ENCODE data around the gene MAN2B2.
"Not testable (repeated sequence)": the region's sequence is repeated elsewhere in the genome, so short reads cannot be mapped to it uniquely, and the experiment has no call there.

Gene MAN2B2

DNA sequence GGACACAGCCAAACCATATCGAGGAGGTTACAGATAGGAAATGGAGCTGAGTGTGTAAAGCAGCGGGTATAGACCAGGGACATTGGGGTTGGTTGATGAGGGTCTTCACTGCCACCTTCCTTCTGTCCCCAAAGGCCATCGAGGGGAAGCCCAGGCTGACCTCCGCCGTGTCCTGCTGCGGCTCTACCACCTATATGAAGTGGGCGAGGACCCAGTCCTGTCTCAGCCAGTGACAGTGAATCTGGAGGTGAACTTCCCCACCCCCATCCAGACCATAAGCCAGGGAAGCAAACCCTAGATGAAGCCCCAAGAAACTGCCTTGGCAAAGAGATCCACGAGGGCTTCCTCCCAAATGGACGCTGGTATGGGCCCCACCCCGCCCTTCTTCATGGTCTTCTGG lies 42.3 kb downstream of the MAN2B2 start:
- no peak for DNase-seq (ENCODE audit: low spot score)

GRCh38 chr4:6618386-6619115 lies 43.6 kb downstream of the MAN2B2 start:
- no peak for DNase-seq (ENCODE audit: low spot score)

DNA sequence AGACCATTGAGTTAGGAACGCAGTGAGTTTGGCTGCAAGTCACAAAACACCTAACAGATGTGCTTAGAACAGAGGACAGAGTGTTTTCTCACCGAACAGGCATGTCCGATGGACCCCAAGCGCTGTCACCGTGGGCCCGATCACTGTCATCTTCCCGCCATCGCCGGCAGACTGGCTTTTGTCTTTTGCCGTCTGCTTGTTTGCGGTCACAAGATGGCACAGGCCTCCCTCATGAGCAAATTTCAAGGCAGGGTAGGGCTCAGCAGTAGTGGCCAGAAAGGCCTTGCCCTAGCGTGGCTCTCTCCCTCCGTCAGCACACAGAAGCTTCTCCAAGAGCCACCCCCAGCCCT lies 44.1 kb downstream of the MAN2B2 start:
- DNase-seq (ENCODE audit: low spot score) = no peak

DNA sequence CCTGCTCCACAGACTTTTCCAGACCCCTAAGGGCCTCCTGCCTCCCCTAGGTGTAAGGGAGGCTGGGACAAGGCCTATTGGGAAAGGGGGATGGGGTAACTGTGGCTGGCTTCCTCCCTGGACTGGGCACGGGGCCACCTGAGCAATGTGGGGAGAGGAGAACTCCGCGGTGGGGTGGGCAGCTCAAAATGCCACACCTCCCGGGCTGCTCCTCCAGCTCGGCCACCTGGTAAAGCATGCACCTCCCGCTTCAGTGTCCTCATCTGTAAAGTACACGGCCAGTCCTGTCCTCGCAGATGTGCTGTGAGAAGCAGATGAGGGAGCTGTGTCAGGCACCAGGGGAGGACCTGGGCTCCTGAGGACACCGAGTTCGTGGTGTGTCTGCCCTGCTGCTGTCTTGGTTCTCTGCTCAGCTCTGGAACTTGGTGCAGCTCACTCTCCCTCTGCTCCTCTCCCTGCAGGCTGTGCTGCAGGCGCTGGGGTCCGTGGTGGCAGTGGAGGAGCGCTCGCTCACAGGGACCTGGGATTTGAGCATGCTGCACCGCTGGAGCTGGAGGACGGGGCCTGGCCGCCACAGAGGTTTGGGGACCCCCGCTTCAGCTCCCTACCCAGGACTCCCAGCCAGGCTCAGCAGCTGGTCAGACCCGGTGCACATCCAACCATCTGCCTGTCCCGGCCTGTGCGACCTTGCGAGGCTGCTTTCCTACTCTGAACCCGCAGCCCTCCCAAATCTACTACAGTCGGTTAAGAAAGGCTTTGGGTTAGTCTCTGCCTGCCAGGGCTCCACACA lies 44.7 kb downstream of the MAN2B2 start:
- no peak for DNase-seq (ENCODE audit: low spot score)

- no peak for DNase-seq (ENCODE audit: low spot score)
These were observed 45.3 kb downstream of the MAN2B2 start for GRCh38 chr4:6620296-6620695.

DNA sequence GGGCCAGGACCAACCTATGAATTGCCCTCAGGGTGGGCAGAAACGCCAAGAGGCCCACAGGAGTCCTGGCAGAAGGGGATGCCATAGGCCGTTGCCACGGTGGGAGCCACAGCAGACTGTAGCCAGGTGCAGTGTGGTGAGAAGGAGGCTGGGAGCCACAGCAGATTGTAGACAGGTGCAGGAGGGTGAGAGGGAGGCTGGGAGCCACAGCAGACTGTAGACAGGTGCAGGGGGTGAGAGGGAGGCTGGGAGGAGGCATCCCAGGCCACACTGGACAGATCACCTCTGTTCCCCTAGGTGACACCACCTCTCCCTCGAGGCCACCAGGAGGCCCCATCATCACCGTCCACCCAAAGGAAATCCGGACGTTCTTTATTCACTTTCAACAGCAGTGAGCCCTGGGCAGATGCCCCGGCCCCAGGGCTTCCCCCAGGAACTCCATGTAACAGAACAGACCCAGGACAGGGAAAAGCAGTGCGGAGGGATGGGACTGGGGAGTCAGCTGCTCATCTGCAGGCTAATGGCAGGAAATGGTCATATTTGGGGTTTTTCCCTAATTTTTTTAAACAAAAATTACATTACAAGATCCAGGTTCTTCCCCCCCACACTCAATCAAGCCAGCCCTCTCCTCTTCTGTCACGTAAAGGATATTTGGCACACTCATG lies 46.0 kb downstream of the MAN2B2 start:
- no peak for DNase-seq (ENCODE audit: low spot score)

DNA sequence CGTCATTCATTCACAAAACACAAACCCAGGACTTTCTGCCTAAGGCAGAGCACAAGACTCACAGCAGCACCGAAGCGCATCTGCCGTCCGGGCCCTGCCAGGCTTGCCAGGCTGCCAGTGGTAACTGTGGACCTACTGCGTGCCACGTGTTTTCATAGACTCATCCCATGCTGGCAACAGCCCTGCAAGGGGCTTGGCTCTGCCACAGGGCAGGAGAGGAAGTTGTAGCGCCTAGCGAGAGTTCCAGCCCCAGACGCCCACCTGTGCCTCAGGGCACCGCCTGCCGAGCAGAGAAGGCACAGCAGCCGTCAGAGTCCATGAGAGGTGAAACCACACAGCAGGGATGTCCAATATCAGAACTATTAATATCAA lies 46.6 kb downstream of the MAN2B2 start:
- DNase-seq (ENCODE audit: low spot score) = no peak

DNA sequence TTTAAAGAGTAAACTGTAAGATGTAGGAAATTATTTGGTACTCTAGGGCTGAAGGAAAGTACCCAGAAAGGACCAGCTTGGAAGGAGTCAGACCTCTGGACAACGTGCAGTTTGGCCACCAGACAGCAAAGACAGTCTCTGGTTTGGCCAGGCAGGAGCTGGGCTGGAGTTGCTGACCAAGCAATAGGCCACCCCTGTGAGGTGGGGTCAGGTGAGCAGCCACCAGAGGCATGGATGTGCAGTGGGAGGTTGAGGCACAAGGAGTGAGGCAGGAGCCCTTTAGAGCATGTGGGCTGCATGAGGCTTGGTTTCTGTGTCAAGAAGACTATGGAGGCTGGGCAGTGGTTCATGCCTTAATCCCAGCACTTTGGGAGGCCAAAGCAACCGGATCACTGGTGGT lies 47.8 kb downstream of the MAN2B2 start:
- DNase-seq (ENCODE audit: low spot score) = no peak

DNA sequence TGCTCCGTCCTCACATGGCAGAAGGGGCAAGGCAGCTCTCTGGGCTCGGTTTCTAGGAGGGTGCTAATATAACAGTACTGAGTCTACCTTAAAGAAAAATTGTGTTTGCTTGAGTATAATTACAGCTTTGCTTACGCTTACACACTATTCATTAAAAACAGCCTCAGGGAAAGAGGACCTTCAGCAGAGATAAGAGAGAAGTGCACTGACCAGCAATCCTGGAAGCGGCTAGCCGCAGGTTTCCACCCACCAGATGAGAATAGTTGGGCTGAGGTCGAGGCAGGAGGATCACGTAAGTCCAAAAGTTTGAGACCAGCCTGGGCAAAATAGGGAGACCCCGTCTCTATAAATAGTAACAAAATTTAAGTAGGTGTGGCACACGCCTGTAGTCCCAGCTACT lies 50.3 kb downstream of the MAN2B2 start:
- no peak for DNase-seq (ENCODE audit: low spot score)

- DNase-seq (ENCODE audit: low spot score) = no peak
These were observed 51.1 kb downstream of the MAN2B2 start for GRCh38 chr4:6626066-6626465.

GRCh38 chr4:6627832-6628231 lies 52.8 kb downstream of the MAN2B2 start:
- DNase-seq (ENCODE audit: low spot score) = no peak

- not testable (repeated sequence) for DNase-seq (ENCODE audit: low spot score)
These were observed 53.5 kb downstream of the MAN2B2 start for GRCh38 chr4:6628484-6628883.

- DNase-seq (ENCODE audit: low spot score) = no peak
These were observed 57.1 kb downstream of the MAN2B2 start for GRCh38 chr4:6632125-6632524.

DNA sequence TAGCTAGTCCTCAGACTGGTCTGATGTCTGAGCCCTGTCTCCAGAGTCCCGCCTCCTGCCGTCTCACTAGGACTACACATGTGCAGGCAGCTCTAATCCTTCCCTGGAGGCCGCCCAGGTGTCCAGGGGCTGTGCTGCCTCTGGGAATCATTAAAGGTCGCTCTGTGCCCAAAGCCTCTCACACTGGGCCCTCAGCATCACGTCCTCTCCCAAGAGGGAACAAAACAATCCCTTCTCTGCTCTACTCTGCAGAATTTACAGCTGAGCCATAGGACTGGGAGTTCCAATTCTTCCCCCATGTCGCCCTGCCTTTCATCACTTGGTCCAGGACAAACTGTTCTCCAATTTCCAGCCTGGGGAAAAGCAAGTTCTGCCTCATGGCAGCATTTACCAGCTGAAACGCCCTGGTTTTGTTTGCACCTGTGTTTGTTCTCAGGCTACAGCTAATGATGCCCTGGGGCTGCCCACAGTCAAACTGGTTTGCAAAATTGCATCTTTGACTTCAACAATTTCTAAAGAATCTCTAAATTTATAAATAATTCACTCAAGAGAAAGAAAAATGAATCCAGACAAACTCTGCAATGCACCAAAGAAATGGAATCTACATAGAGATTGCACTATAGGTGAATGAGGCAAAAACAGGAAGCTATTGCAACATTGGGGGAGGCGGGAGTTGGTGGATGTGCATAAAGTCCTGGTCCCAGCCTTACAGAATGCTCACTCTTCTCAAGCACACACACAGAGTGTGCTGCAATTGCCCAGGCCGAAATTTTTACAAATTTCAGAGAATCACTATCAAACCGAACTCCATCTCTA lies 58.3 kb downstream of the MAN2B2 start:
- peak; percentile 45 for DNase-seq (ENCODE audit: low spot score)

DNA sequence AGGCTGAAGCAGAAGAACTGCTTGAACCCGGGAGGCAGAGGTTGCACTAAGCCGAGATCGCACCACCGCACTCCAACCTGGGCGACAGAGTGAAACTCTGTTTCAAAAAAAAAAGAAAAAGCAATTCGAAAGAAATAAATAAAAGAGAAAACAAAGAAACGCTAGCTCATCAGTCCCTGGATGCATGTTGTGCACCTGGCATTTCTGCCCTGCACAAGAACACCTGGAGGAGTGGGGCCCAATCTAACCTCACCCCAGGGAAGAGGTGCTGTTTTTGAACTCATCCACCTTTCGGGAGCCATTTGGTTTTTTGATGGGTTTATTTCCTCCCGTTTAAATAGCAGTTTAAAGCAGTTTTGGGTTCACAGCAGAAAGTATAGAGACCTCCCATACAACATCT lies 59.8 kb downstream of the MAN2B2 start:
- DNase-seq (ENCODE audit: low spot score) = no peak

GRCh38 chr4:6639137-6639680 lies 64.2 kb downstream of the MAN2B2 start:
- DNase-seq (ENCODE audit: low spot score) = no peak

DNA sequence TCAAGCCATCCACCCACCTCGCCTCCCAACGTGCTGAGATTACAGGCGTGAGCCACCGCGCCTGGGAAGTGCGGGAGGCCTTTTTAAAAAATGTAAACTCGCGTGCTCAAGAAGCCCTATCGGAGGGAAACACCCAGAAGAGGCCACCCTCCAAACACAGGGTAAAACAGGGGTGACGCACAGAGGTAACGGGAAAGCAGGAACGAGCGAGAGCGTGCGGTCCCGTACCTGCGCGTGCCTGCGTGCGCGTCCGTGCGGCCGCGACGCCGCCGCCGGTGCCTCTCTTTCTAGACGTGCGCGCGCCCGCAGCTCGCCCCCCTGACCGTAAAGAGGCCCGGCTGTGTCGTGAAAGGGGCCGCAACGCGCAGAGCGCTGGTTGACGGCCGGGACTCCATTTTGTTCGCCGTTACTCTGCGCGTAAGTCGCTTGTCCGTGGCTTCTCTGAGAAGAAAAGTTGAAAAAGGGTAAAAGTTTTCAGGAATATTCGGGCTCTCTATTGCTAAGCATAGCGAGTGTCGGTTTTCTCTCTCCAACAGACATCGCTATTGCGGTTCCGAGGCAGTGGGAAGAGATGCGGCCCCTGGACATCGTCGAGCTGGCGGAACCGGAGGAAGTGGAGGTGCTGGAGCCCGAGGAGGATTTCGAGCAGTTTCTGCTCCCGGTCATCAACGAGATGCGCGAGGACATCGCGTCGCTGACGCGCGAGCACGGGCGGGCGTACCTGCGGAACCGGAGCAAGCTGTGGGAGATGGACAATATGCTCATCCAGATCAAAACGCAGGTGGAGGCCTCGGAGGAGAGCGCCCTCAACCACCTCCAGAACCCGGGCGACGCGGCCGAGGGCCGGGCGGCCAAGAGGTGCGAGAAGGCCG lies 65.5 kb downstream of the MAN2B2 start, which contains the start of gene MRFAP1:
MRFAP1 (plus strand) TSS at position 394 of the 872 bp plus-strand sequence; CDS start at position 572, 178 bp downstream.
- peak; percentile 99 for DNase-seq (ENCODE audit: low spot score)

DNA sequence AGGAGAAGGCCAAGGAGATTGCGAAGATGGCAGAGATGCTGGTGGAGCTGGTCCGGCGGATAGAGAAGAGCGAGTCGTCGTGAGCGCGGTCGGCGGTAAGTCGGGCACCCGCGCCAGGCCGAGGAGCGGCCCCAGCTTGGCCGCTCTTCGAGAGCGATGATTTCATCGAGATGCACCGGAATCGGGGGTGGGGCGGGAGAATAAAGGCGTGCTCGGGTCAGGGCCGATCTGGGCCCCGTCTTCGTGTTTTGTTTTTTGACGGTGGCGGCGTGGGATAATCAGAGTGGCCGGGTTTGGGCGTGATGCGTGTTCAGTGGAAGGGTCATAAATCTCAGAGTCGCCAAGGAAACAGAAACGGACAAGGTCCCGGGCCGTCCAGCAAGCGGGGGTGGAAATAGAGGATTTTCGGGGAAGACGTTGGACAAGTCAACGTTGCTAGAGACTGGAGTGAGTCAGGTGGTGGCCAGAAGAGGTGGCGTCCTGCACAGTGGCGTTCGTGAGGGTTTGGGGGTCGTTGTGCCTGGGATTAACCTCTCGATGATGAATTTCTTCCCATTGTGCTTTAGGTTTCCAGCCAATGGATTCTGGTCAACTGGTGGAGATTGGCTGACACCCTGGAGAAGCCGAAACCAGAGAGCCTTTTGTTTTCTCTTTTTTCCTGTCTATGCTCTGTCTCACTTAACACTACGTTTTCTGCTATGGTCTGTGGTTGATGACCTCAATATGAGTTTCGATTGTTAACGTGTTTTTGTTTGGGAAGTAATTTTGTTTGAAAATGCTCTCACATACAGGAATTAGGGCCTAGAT lies 66.4 kb downstream of the MAN2B2 start:
- DNase-seq (ENCODE audit: low spot score) = peak; percentile 80

DNA sequence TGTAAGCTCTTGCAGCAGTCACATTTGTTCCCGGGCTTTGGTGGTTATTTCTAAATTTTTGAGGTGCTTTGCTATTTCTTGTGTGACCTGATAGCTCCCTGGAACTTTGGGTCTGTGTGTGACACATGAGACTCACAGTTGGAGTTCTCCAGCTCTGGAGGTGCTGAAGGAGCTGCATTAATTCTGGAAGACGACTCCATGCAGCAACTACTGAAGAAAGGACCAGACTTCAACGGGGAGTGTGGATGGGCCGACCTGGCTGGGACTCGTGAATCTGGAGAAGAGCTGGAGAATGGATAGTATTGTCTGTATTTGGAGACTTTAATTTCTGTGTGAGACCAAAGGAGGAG lies 67.0 kb downstream of the MAN2B2 start:
- no peak for DNase-seq (ENCODE audit: low spot score)
